H1 (cell line): ENCODE measurements around the gene RAB3GAP1. TPM values are rescaled to one million over a fixed set of nuclear protein-coding genes. Genes with fewer than 3 reads are reported as not detected.

Experiments used
- CTCF ChIA-PET: fragments of 300-600 bp; sonication (Branson Sonifier 250); formaldehyde crosslinking; loops from one replicate; lab custom pipeline; 2021; ENCODE audit not compliant: partially characterized antibody; lab: Charles Lee
- POLR2A ChIA-PET: fragments of 300-600 bp; sonication (Branson Sonifier 250); formaldehyde crosslinking; loops from one replicate; lab custom pipeline; 2021; ENCODE audit warnings: inconsistent platforms; ENCODE audit not compliant: partially characterized antibody; lab: Charles Lee
- DNase-seq, 2 experiments: peaks; one replicate each; pipeline versions ENCODE4 v3.0.0 to v3.0.0-alpha.2; 2010 to 2022; ENCODE audit warnings: low spot score in 2 of 2, low read depth in 1 of 2, mixed read lengths in 1 of 2
- FAIRE-seq: peaks from 2 replicates; lab custom pipeline; 2011; peaks lifted over from hg19 to GRCh38; lab: Jason Lieb, UNC
- H2AFZ ChIP-seq: 2 replicates; pipeline ENCODE4 v1.8.1; 2012; ENCODE audit warnings: low read length, inconsistent platforms
- H2AK5ac ChIP-seq: 2 replicates; pipeline ENCODE4 v1.6.1; 2013; ENCODE audit warnings: low read depth, low read length
- H2BK120ac ChIP-seq: replicated peaks from 2 replicates; pipeline ENCODE3; 2013; ENCODE audit warnings: low read depth, low read length, inconsistent platforms
- H2BK12ac ChIP-seq: 2 replicates; pipeline ENCODE4 v1.6.1; 2013; ENCODE audit warnings: low read depth, low read length
- H2BK15ac ChIP-seq: 2 replicates; pipeline ENCODE4 v1.6.1; 2013; ENCODE audit warnings: low read length
- H2BK20ac ChIP-seq: 2 replicates; pipeline ENCODE4 v1.6.1; 2013; ENCODE audit warnings: low read length
- H2BK5ac ChIP-seq: 2 replicates; pipeline ENCODE4 v1.6.1; 2013; ENCODE audit warnings: low read depth, low read length
- H3K14ac ChIP-seq: 2 replicates; pipeline ENCODE4 v1.6.1; 2013; ENCODE audit warnings: inconsistent platforms; ENCODE audit not compliant: insufficient read length
- H3K18ac ChIP-seq: 2 replicates; pipeline ENCODE4 v1.6.1; 2013; ENCODE audit warnings: low read length; ENCODE audit errors: extremely low read depth
- H3K23ac ChIP-seq: 2 replicates; pipeline ENCODE4 v1.6.1; 2013; ENCODE audit warnings: inconsistent platforms; ENCODE audit not compliant: insufficient read length
- H3K23me2 ChIP-seq: 2 replicates; pipeline ENCODE4 v1.6.1; 2013; ENCODE audit warnings: low read depth, low read length
- H3K27ac ChIP-seq: 2 replicates; pipeline ENCODE4 v1.6.1; 2011; ENCODE audit warnings: low read depth, low read length, inconsistent platforms
- H3K27me3 ChIP-seq, 4 experiments: replicated peaks in 1 of 4; 1 replicate in 1 of 4; 2 replicates in 3 of 4; pipeline versions ENCODE4 v1.6.1 to v1.8.1; 2011 to 2013; ENCODE audit warnings: low read length in 3 of 4, mild to moderate bottlenecking in 3 of 4, inconsistent platforms in 2 of 4, mixed read lengths in 2 of 4, moderate library complexity in 1 of 4; ENCODE audit not compliant: control insufficient read depth in 3 of 4, insufficient read depth in 3 of 4; ENCODE audit errors: extremely low read depth in 1 of 4
- H3K36me3 ChIP-seq, 4 experiments: 2 replicates each; pipeline versions ENCODE4 v1.6.1 to v1.8.1; 2011 to 2013; ENCODE audit warnings: mild to moderate bottlenecking in 4 of 4, low read length in 3 of 4, moderate library complexity in 2 of 4, control low read depth in 1 of 4, inconsistent platforms in 1 of 4; ENCODE audit not compliant: insufficient read depth in 4 of 4, control insufficient read depth in 2 of 4
- H3K4ac ChIP-seq: replicated peaks from 2 replicates; pipeline ENCODE3; 2013; ENCODE audit warnings: low read length, low read depth, mixed read lengths, inconsistent platforms; ENCODE audit not compliant: insufficient read length
- H3K4me1 ChIP-seq, 4 experiments: replicated peaks in 1 of 4; 1 replicate in 1 of 4; 2 replicates in 3 of 4; pipeline versions ENCODE4 v1.6.1 to v1.8.1; 2011 to 2013; ENCODE audit warnings: low read length in 3 of 4, inconsistent platforms in 2 of 4, mixed read lengths in 1 of 4; ENCODE audit not compliant: insufficient read depth in 4 of 4, control insufficient read depth in 3 of 4
- H3K4me2 ChIP-seq, 2 experiments: 2 replicates each; pipeline versions ENCODE4 v1.6.1 to v1.8.1; 2011 to 2013; ENCODE audit warnings: low read depth in 2 of 2, low read length in 2 of 2, control low read depth in 1 of 2, inconsistent platforms in 1 of 2, mild to moderate bottlenecking in 1 of 2; ENCODE audit not compliant: insufficient read depth in 1 of 2
- H3K4me3 ChIP-seq, 4 experiments: fragments of 200-600, 300-600 bp in 1 of 4; sonication (generic), shearing (Covaris generic), sonication (Bioruptor Twin) in 1 of 4; 2 replicates each; pipeline versions ENCODE4 v1.5.1 to v1.8.1; 2011 to 2016; ENCODE audit warnings: low read length in 4 of 4, low read depth in 3 of 4, control low read depth in 2 of 4, inconsistent platforms in 2 of 4, mild to moderate bottlenecking in 2 of 4, mixed read lengths in 1 of 4, moderate library complexity in 1 of 4; ENCODE audit not compliant: insufficient read depth in 2 of 4; ENCODE audit errors: extremely low read depth in 1 of 4
- H3K56ac ChIP-seq: replicated peaks from 2 replicates; pipeline ENCODE3; 2013; ENCODE audit warnings: low read depth, mild to moderate bottlenecking, mixed read lengths, low read length, inconsistent platforms; ENCODE audit not compliant: insufficient read length
- H3K79me1 ChIP-seq: 2 replicates; pipeline ENCODE4 v1.6.1; 2013; ENCODE audit warnings: low read depth, low read length, control low read depth
- H3K79me2 ChIP-seq, 2 experiments: 2 replicates each; pipeline versions ENCODE4 v1.6.1 to v1.8.1; 2012 to 2013; ENCODE audit warnings: low read length in 2 of 2, mild to moderate bottlenecking in 2 of 2, inconsistent platforms in 1 of 2; ENCODE audit not compliant: insufficient read depth in 2 of 2, control insufficient read depth in 1 of 2
- H3K9ac ChIP-seq, 4 experiments: replicated peaks in 1 of 4; 1 replicate in 1 of 4; 2 replicates in 3 of 4; pipeline versions ENCODE4 v1.6.1 to v1.8.1; 2011 to 2013; ENCODE audit warnings: low read depth in 3 of 4, low read length in 3 of 4, control low read depth in 2 of 4, mild to moderate bottlenecking in 2 of 4, moderate library complexity in 2 of 4, inconsistent platforms in 1 of 4; ENCODE audit errors: extremely low read depth in 1 of 4
- H3K9me3 ChIP-seq, 2 experiments: 2 replicates each; pipeline versions ENCODE4 v1.6.1 to v1.8.1; 2012 to 2013; ENCODE audit warnings: mild to moderate bottlenecking in 2 of 2, moderate library complexity in 2 of 2, control low read depth in 1 of 2, inconsistent platforms in 1 of 2, low read depth in 1 of 2, low read length in 1 of 2, mixed read lengths in 1 of 2; ENCODE audit not compliant: insufficient read depth in 2 of 2
- H4K20me1 ChIP-seq, 2 experiments: replicated peaks in 1 of 2; 2 replicates each; pipeline versions ENCODE3 to v1.8.1; 2011 to 2013; ENCODE audit warnings: inconsistent platforms in 2 of 2, low read length in 2 of 2, mild to moderate bottlenecking in 1 of 2; ENCODE audit not compliant: insufficient read depth in 2 of 2, control insufficient read depth in 1 of 2
- H4K5ac ChIP-seq: 2 replicates; pipeline ENCODE4 v1.6.1; 2013; ENCODE audit warnings: low read length, low read depth, mixed read lengths, inconsistent platforms; ENCODE audit not compliant: insufficient read length
- H4K8ac ChIP-seq: 2 replicates; pipeline ENCODE4 v1.8.0; 2013; ENCODE audit warnings: mild to moderate bottlenecking, moderate library complexity, low read length, inconsistent platforms; ENCODE audit not compliant: insufficient read depth; ENCODE audit errors: extremely low read depth
- H4K91ac ChIP-seq: replicated peaks from 2 replicates; pipeline ENCODE3; 2013; ENCODE audit warnings: low read length, mixed read lengths, inconsistent platforms; ENCODE audit not compliant: insufficient read length
- CHD1 ChIP-seq: IDR thresholded peaks from 2 replicates; pipeline ENCODE4 v1.6.1; 2012; ENCODE audit warnings: low read depth, low read length, improper control_type of control experiment
- KDM1A ChIP-seq: fragments of 200-600, 300-600 bp; sonication (generic); IDR thresholded peaks from 2 replicates; pipeline ENCODE4 v1.7.1; 2016; ENCODE audit warnings: mild to moderate bottlenecking, low read length, borderline replicate concordance
- SP4 ChIP-seq: IDR thresholded peaks from 2 replicates; pipeline ENCODE4 v1.6.1; 2012; ENCODE audit warnings: low read length, inconsistent platforms
- polyA plus RNA-seq, 7 experiments: library from polyadenylated mRNA; depleted of rRNA in 3 of 7; stranded (reverse) in 5 of 7; unstranded in 2 of 7; fragments of >200 nt in 5 of 7; fragments of 200-250 nt in 2 of 7; gene quantifications; 1 replicate in 5 of 7; 2 replicates in 1 of 7; 4 replicates in 1 of 7; pipeline versions ENCODE4 v1.2.1 to v1.2.3, GENCODE V29; 2011 to 2013; ENCODE audit warnings: missing spikeins in 2 of 7, mixed read lengths in 2 of 7
- total RNA-seq: library from RNA; stranded (reverse); fragmentation: NEBNext Ultra II Directional; extraction: Animal tissue kit (Norgen Biotek cat#: 25700); gene quantifications from 2 replicates; pipeline ENCODE4 v1.2.1, GENCODE V29; 2021

Gene RAB3GAP1
- total and polyA plus RNA-seq, 2 of the 8 experiments (the other 6 are each of a cell fraction or from before 2014, with no cell fraction given) = 9.8 to 28.6 TPM

DNA sequence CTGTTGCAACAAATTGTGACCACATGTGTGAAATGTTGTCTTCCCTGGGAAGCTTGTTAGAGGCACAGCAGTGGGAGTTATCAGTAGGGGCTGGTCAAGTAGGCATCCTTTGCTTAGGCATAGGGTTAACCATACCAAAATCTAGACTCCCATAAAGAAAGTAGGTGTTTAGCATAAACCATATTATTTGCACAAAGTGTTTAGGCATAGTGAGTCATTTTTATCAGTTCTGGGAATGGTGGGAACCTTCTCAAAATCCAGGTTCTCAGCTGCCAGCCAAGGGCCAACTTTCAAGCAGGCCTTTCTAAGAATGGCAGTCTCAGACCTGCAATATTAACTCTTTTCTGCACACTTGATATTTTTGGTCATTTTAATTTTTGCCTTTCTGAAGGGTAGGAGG is 88.5 kb downstream of the RAB3GAP1 start:
- ChIA-PET POLR2A (no interaction called here), CTCF (no interaction called here)
- H3K23me2 ChIP-seq = peaks cover 2% of the 10 kb centered on the region; the same call in 1 of the 2 replicates
- H2BK12ac ChIP-seq = no peak overlapping the region
- peaks cover 2 to 26% (median 14%) of the 10 kb centered on the region in 4 experiments; a peak in 6 of 8 replicates for H3K36me3 ChIP-seq
- no peaks in the 10 kb centered on the region for H3K27me3 ChIP-seq
- H3K4me1 ChIP-seq = peaks cover 0 to 7% (median 5%) of the 10 kb centered on the region in 4 experiments; a peak in 6 of 7 replicates
- H2BK120ac ChIP-seq = no peak overlapping the region
- H3K23ac ChIP-seq = no peak overlapping the region
- no peak overlapping the region for H2BK15ac ChIP-seq
- no peak overlapping the region for H3K4me2 ChIP-seq
- no peak overlapping the region for H2AK5ac ChIP-seq
- no peak overlapping the region for H2BK20ac ChIP-seq
- H3K14ac ChIP-seq = no peak overlapping the region
- H3K79me2 ChIP-seq = no peaks in the 10 kb centered on the region; a peak in 1 of 4 replicates
- H2BK5ac ChIP-seq = no peak overlapping the region
- H3K9me3 ChIP-seq = no peaks in the 10 kb centered on the region; a peak in 1 of 4 replicates
- H2AFZ ChIP-seq = no peak overlapping the region
- H3K56ac ChIP-seq = no peak overlapping the region
- H4K8ac ChIP-seq = no peak overlapping the region
- no peak overlapping the region for H3K4ac ChIP-seq
- H3K18ac ChIP-seq = no peak overlapping the region
- no peak overlapping the region for H4K5ac ChIP-seq
- H3K4me3 ChIP-seq = no peak overlapping the region
- H4K20me1 ChIP-seq = no peaks in the 10 kb centered on the region
- no peaks in the 10 kb centered on the region for H3K79me1 ChIP-seq
- FAIRE-seq (no peak), DNase-seq (no peak)
- no peak overlapping the region for H4K91ac ChIP-seq
- no peak overlapping the region for H3K27ac ChIP-seq
- H3K9ac ChIP-seq = no peak overlapping the region
- TF ChIP-seq CHD1 (no peak), KDM1A (no peak), SP4 (no peak)
